H1 (cell line): ENCODE measurements around the gene RIN3.

Experiments
- CTCF ChIP-seq, 3 experiments: IDR thresholded peaks; 1 replicate in 2 of 3; 2 replicates in 1 of 3; pipeline versions ENCODE4 v1.5.1 to v1.6.1; 2011; ENCODE audit warnings: low read length in 3 of 3, mild to moderate bottlenecking in 3 of 3, inconsistent platforms in 2 of 3, low read depth in 1 of 3, moderate library complexity in 1 of 3; ENCODE audit not compliant: insufficient read depth in 1 of 3; ENCODE audit errors: control extremely low read depth in 1 of 3
- EP300 ChIP-seq, 2 experiments: IDR thresholded peaks; 1 replicate in 1 of 2; 2 replicates in 1 of 2; pipeline ENCODE4 v1.6.1; 2011 to 2012; ENCODE audit warnings: low read depth in 2 of 2, low read length in 2 of 2, mild to moderate bottlenecking in 2 of 2, borderline replicate concordance in 1 of 2, inconsistent platforms in 1 of 2, moderate library complexity in 1 of 2
- EZH2 ChIP-seq: fragments of 200-600 bp; sonication (generic); IDR thresholded peaks from 2 replicates; pipeline ENCODE4 v1.7.1; 2012; ENCODE audit warnings: low read depth, mild to moderate bottlenecking, moderate library complexity, low read length, inconsistent platforms; ENCODE audit not compliant: severe bottlenecking
- FOSL1 ChIP-seq: IDR thresholded peaks from 2 replicates; pipeline ENCODE4 v1.6.1; 2011; ENCODE audit warnings: mild to moderate bottlenecking, low read depth, low read length, moderate library complexity; ENCODE audit not compliant: insufficient read depth
- NRF1 ChIP-seq: IDR thresholded peaks from 2 replicates; pipeline ENCODE4 v1.6.1; 2011; ENCODE audit warnings: mild to moderate bottlenecking, low read depth, low read length, improper control_type of control experiment
- POLR2A ChIP-seq, 2 experiments: IDR thresholded peaks; 1 replicate in 1 of 2; 2 replicates in 1 of 2; pipeline ENCODE4 v1.6.1; 2011; ENCODE audit warnings: low read depth in 2 of 2, low read length in 2 of 2, mild to moderate bottlenecking in 2 of 2; ENCODE audit errors: control extremely low read depth in 1 of 2
- POLR2AphosphoS5 ChIP-seq: IDR thresholded peaks from 2 replicates; pipeline ENCODE4 v1.6.1; 2011; ENCODE audit warnings: low read depth, low read length
- RAD21 ChIP-seq, 2 experiments: IDR thresholded peaks in 1 of 2; conservative IDR thresholded peaks in 1 of 2; 2 replicates each; pipeline ENCODE4 v1.6.1; 2011; ENCODE audit warnings: low read depth in 2 of 2, low read length in 2 of 2, improper control_type of control experiment in 1 of 2, inconsistent platforms in 1 of 2, mild to moderate bottlenecking in 1 of 2, moderate library complexity in 1 of 2
- SIN3A ChIP-seq, 2 experiments: IDR thresholded peaks in 1 of 2; conservative IDR thresholded peaks in 1 of 2; 2 replicates each; pipeline ENCODE4 v1.6.1; 2011 to 2012; ENCODE audit warnings: low read length in 2 of 2, improper control_type of control experiment in 1 of 2, low read depth in 1 of 2, mild to moderate bottlenecking in 1 of 2
- SP1 ChIP-seq: IDR thresholded peaks from 2 replicates; pipeline ENCODE4 v1.6.1; 2011; ENCODE audit warnings: low read depth, low read length
- SP4 ChIP-seq: IDR thresholded peaks from 2 replicates; pipeline ENCODE4 v1.6.1; 2012; ENCODE audit warnings: low read length, inconsistent platforms
- SUZ12 ChIP-seq: fragments of 200-600 bp; sonication (generic); IDR thresholded peaks from 2 replicates; pipeline ENCODE4 v1.6.1; 2012; ENCODE audit warnings: mild to moderate bottlenecking, inconsistent platforms, low read length, moderate library complexity, mixed read lengths
- YY1 ChIP-seq: IDR thresholded peaks from 2 replicates; pipeline ENCODE4 v1.6.1; 2011; ENCODE audit warnings: low read depth, mild to moderate bottlenecking, low read length
- TF ChIP-seq, protein P1 (sequence below): IDR thresholded peaks from 2 replicates; pipeline ENCODE4 v1.6.1; 2012; ENCODE audit warnings: inconsistent platforms

- TF ChIP-seq POLR2A (IDR thresholded peaks at IDR 0.05; ENCODE audit: control extremely low read depth in 1 of 2, low read depth in 2 of 2, low read length in 2 of 2): no peak
- no peak for TF ChIP-seq CTCF (IDR thresholded peaks at IDR 0.05; ENCODE audit: control extremely low read depth in 1 of 3, insufficient read depth in 1 of 3, low read depth in 1 of 3, low read length in 3 of 3)
- no peak for TF ChIP-seq FOSL1
- TF ChIP-seq NRF1: no peak
- TF ChIP-seq, protein P1, sequence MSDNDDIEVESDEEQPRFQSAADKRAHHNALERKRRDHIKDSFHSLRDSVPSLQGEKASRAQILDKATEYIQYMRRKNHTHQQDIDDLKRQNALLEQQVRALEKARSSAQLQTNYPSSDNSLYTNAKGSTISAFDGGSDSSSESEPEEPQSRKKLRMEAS: no peak
- no peak for TF ChIP-seq SP1
- TF ChIP-seq RAD21 (IDR thresholded peaks at IDR 0.05 in 1 of 2, conservative IDR thresholded peaks at IDR 0.05 in 1 of 2; ENCODE audit: low read depth in 2 of 2, low read length in 2 of 2): no peak
- no peak for TF ChIP-seq POLR2AphosphoS5
- TF ChIP-seq EZH2: no peak
- TF ChIP-seq SUZ12: no peak
- no peak for TF ChIP-seq YY1
- no peak for TF ChIP-seq EP300 (IDR thresholded peaks at IDR 0.05; ENCODE audit: borderline replicate concordance in 1 of 2, low read depth in 2 of 2, low read length in 2 of 2)
- no peak for TF ChIP-seq SIN3A (conservative IDR thresholded peaks at IDR 0.05 in 1 of 2, IDR thresholded peaks at IDR 0.05 in 1 of 2; ENCODE audit: low read depth in 1 of 2, low read length in 2 of 2)
- TF ChIP-seq SP4: no peak
These were observed 61.6 kb downstream of the RIN3 start for GRCh38 chr14:92575061-92575747.
